ENCODE measurements around the gene ATF2. TPM values are rescaled to one million over a fixed set of nuclear protein-coding genes. Genes with fewer than 3 reads are reported as not detected.

Gene ATF2
- total and polyA plus RNA-seq, 2 of the 4 experiments (the other 2 are of a cell fraction): 23.2 to 60.0 TPM

DNA sequence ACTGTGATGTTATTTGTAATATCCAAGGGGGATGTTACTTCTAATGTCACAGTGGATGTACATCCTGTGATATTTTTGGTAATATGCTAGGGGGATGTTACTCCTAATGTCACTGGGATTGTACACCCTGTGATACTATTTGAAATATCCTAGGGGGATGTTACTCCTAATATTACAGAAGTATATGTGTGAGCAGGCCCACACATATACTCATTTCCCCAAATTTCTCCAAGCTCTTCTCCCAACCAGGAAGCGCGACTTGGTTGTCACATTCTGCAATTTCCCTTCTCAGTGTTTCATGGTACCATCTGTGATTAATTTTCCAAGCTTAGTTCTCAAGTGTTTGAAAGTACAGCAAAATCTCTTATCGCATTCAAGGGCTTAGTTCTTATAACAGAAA, 133.3 kb downstream of the ATF2 start:
- no peak overlapping the region for H2AFZ ChIP-seq (replicated peaks; ENCODE audit: low read length, poor library complexity)
- no peak overlapping the region for H3K14ac ChIP-seq (replicated peaks; ENCODE audit: low read depth, low read length)
- no peaks in the 10 kb centered on the region for H3K9me3 ChIP-seq (ENCODE audit: control insufficient read depth, insufficient read depth, low read length)
- no peak overlapping the region for H4K5ac ChIP-seq (ENCODE audit: low read depth, low read length)
- dilution Hi-C loops (cut with HindIII; ENCODE audit: low sequenced_read_pairs, unreplicated experiment) (no loop called here), in situ Hi-C loops (cut with MboI; ENCODE audit: low sequenced_read_pairs) (loop anchor here (25.0 kb wide), 2 partner anchors 228 to 1053 kb away; partner anchors contain the start of genes EVX2, HOXD12 and HOXD13), intact Hi-C loops (cut with micrococcal nuclease) (loop anchor here (5.0 kb wide), 1 partner anchor 293 kb away; no protein-coding TSS in a partner anchor)
- H3K56ac ChIP-seq (ENCODE audit: extremely low read depth, insufficient read depth, low read length): no peak overlapping the region
- H2BK15ac ChIP-seq (ENCODE audit: low read depth, low read length): no peak overlapping the region
- no peak overlapping the region for H3K4me2 ChIP-seq (ENCODE audit: low read depth, low read length)
- 100% methylated on average over 2 of the region's 3 CpGs; no CpG with 5 or more reads in 1 of the 2 experiments for WGBS, 2 experiments (ENCODE audit: extremely low coverage in 2 of 2, insufficient read length in 1 of 2)
- no peak overlapping the region for H3K4ac ChIP-seq (ENCODE audit: low read depth, low read length)
- H3K4me1 ChIP-seq (ENCODE audit: control insufficient read depth, insufficient read depth, low read length): no peaks in the 10 kb centered on the region
- H3K23ac ChIP-seq (ENCODE audit: low read depth, low read length): no peak overlapping the region
- H2AK9ac ChIP-seq (replicated peaks; ENCODE audit: low read depth, low read length, poor library complexity): no peak overlapping the region
- H4K8ac ChIP-seq (ENCODE audit: low read depth in 2 of 2, low read length in 2 of 2): no peak overlapping the region
- no peaks in the 10 kb centered on the region for H3K36me3 ChIP-seq (ENCODE audit: control insufficient read depth, insufficient read depth, low read length)
- ATAC-seq (ENCODE audit: low read depth) (no peak), DNase-seq (no peak)
- H3K4me3 ChIP-seq (ENCODE audit: insufficient read depth, low read depth, low read length): no peak overlapping the region
- CTCF ChIA-PET: interaction anchor here (0.6 to 1.0 kb wide), 2 partner anchors 145 to 159 kb away, joined by 4 read pairs; no protein-coding TSS in a partner anchor
- BruUV-seq (replicated peaks): no TSS peak
- no peaks in the 10 kb centered on the region for H3K79me1 ChIP-seq (ENCODE audit: low read depth in 1 of 2, low read length in 2 of 2)
- no peak overlapping the region for H2BK5ac ChIP-seq (ENCODE audit: low read depth, low read length, poor library complexity, severe bottlenecking)
- H3K27me3 ChIP-seq (ENCODE audit: control insufficient read depth, insufficient read depth, low read length): no peaks in the 10 kb centered on the region
- no peak overlapping the region for H2BK20ac ChIP-seq (ENCODE audit: low read depth, low read length)
- H2AK5ac ChIP-seq (ENCODE audit: low read depth, low read length): no peak overlapping the region
- POLR2A ChIA-PET (ENCODE audit: unreplicated experiment): no interaction called here
- no peak for TF ChIP-seq RCOR1 (IDR thresholded peaks at IDR 0.05; ENCODE audit: insufficient replicate concordance, low read length)
- TF ChIP-seq BHLHE40 (IDR thresholded peaks at IDR 0.05; ENCODE audit: low read depth, low read length): no peak
- TF ChIP-seq SMC3 (IDR thresholded peaks at IDR 0.05; ENCODE audit: low read depth, low read length): no peak
- no peak for TF ChIP-seq RAD21 (IDR thresholded peaks at IDR 0.05; ENCODE audit: low read length)
- TF ChIP-seq MAFK (IDR thresholded peaks at IDR 0.05; ENCODE audit: low read depth, low read length): no peak
- TF ChIP-seq, protein P1, sequence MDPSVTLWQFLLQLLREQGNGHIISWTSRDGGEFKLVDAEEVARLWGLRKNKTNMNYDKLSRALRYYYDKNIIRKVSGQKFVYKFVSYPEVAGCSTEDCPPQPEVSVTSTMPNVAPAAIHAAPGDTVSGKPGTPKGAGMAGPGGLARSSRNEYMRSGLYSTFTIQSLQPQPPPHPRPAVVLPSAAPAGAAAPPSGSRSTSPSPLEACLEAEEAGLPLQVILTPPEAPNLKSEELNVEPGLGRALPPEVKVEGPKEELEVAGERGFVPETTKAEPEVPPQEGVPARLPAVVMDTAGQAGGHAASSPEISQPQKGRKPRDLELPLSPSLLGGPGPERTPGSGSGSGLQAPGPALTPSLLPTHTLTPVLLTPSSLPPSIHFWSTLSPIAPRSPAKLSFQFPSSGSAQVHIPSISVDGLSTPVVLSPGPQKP (IDR thresholded peaks at IDR 0.05; ENCODE audit: borderline replicate concordance, low read depth, low read length): no peak
- no peak for TF ChIP-seq POLR2A (IDR thresholded peaks at IDR 0.05; ENCODE audit: low read depth, low read length)
- no peak for TF ChIP-seq FOS (IDR thresholded peaks at IDR 0.05; ENCODE audit: low read depth, low read length)
- TF ChIP-seq CEBPB (IDR thresholded peaks at IDR 0.05; ENCODE audit: low read depth, low read length): no peak
- TF ChIP-seq, protein P2, sequence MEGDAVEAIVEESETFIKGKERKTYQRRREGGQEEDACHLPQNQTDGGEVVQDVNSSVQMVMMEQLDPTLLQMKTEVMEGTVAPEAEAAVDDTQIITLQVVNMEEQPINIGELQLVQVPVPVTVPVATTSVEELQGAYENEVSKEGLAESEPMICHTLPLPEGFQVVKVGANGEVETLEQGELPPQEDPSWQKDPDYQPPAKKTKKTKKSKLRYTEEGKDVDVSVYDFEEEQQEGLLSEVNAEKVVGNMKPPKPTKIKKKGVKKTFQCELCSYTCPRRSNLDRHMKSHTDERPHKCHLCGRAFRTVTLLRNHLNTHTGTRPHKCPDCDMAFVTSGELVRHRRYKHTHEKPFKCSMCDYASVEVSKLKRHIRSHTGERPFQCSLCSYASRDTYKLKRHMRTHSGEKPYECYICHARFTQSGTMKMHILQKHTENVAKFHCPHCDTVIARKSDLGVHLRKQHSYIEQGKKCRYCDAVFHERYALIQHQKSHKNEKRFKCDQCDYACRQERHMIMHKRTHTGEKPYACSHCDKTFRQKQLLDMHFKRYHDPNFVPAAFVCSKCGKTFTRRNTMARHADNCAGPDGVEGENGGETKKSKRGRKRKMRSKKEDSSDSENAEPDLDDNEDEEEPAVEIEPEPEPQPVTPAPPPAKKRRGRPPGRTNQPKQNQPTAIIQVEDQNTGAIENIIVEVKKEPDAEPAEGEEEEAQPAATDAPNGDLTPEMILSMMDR (conservative IDR thresholded peaks at IDR 0.05; ENCODE audit: low read depth, low read length): no peak
- TF ChIP-seq MAZ (IDR thresholded peaks at IDR 0.05; ENCODE audit: borderline replicate concordance, low read depth, low read length): no peak
- TF ChIP-seq, protein P3, sequence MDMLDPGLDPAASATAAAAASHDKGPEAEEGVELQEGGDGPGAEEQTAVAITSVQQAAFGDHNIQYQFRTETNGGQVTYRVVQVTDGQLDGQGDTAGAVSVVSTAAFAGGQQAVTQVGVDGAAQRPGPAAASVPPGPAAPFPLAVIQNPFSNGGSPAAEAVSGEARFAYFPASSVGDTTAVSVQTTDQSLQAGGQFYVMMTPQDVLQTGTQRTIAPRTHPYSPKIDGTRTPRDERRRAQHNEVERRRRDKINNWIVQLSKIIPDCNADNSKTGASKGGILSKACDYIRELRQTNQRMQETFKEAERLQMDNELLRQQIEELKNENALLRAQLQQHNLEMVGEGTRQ (IDR thresholded peaks at IDR 0.05; ENCODE audit: low read depth, low read length): no peak
- no peak overlapping the region for H3K18ac ChIP-seq (ENCODE audit: low read depth, low read length)
- H3K27ac ChIP-seq (ENCODE audit: insufficient read depth, low read length): no peak overlapping the region
- H3K9ac ChIP-seq (ENCODE audit: low read depth, low read length): no peak overlapping the region
- H4K91ac ChIP-seq (ENCODE audit: insufficient read depth, low read depth, low read length): no peak overlapping the region
- H3K9me1 ChIP-seq (ENCODE audit: insufficient read depth, low read length): no peaks in the 10 kb centered on the region
- no peak overlapping the region for H2BK120ac ChIP-seq (ENCODE audit: low read depth, low read length)
- no peaks in the 10 kb centered on the region for H4K20me1 ChIP-seq (ENCODE audit: insufficient read depth, low read length)

Measured in IMR-90 (cell line).